Neural progenitor cell (in vitro differentiated cells): ENCODE data around the gene LRRC8E. TPM values are rescaled to one million over a fixed set of nuclear protein-coding genes. Genes with fewer than 3 reads are reported as not detected.

Source experiments
- DNase-seq: peaks from one replicate; pipeline ENCODE4 v3.0.0-alpha.2; 2016; ENCODE audit warnings: low spot score
- H2AFZ ChIP-seq: fragments of 200-600 bp; sonication (generic); replicated peaks from 2 replicates; pipeline ENCODE4 v1.6.1; 2016; ENCODE audit warnings: antibody characterized with exemption
- H3F3A ChIP-seq: fragments of 200-600 bp; sonication (generic); 2 replicates; pipeline ENCODE4 v1.6.1; 2016; ENCODE audit warnings: antibody characterized with exemption, low read depth
- H3K27ac ChIP-seq: fragments of 200-600 bp; sonication (generic); 2 replicates; pipeline ENCODE4 v1.5.1; 2016; ENCODE audit warnings: mild to moderate bottlenecking
- H3K27me3 ChIP-seq: fragments of 200-600 bp; sonication (generic); 2 replicates; pipeline ENCODE4 v1.6.1; 2016; ENCODE audit warnings: mild to moderate bottlenecking, moderate library complexity
- H3K36me3 ChIP-seq: fragments of 200-600 bp; sonication (generic); 2 replicates; pipeline ENCODE4 v1.5.1; 2016
- H3K4me1 ChIP-seq: fragments of 200-600 bp; sonication (generic); 2 replicates; pipeline ENCODE4 v1.6.1; 2016; ENCODE audit warnings: mixed run types
- H3K4me2 ChIP-seq: fragments of 200-600 bp; sonication (generic); 2 replicates; pipeline ENCODE4 v1.6.1; 2016
- H3K4me3 ChIP-seq: fragments of 200-600 bp; sonication (generic); 2 replicates; pipeline ENCODE4 v1.5.1; 2016
- H3K79me2 ChIP-seq: fragments of 200-600 bp; sonication (generic); 2 replicates; pipeline ENCODE4 v1.6.1; 2016; ENCODE audit warnings: low read depth
- H3K9ac ChIP-seq: fragments of 200-600 bp; sonication (generic); 2 replicates; pipeline ENCODE4 v1.6.1; 2016
- H3K9me3 ChIP-seq: fragments of 200-600 bp; sonication (generic); 2 replicates; pipeline ENCODE4 v1.5.1; 2016; ENCODE audit warnings: low read depth
- H4K20me1 ChIP-seq: fragments of 200-600 bp; sonication (generic); 2 replicates; pipeline ENCODE4 v1.6.1; 2016; ENCODE audit warnings: low read depth
- H3K27ac Mint-ChIP-seq: 3 replicates; pipeline ENCODE4 v1.8.0; 2021; ENCODE audit warnings: mixed read lengths
- H3K27me3 Mint-ChIP-seq: 2 replicates; pipeline ENCODE4 v1.8.0; 2022; ENCODE audit warnings: low read depth, mild to moderate bottlenecking, inconsistent platforms, moderate library complexity, mixed read lengths; ENCODE audit not compliant: insufficient read depth
- H3K36me3 Mint-ChIP-seq: 3 replicates; pipeline ENCODE4 v1.8.0; 2021; ENCODE audit warnings: mixed read lengths
- H3K4me1 Mint-ChIP-seq: 3 replicates; pipeline ENCODE4 v1.8.0; 2021; ENCODE audit warnings: mixed read lengths
- H3K4me3 Mint-ChIP-seq: 3 replicates; pipeline ENCODE4 v1.8.0; 2021; ENCODE audit warnings: mild to moderate bottlenecking, moderate library complexity, mixed read lengths
- H3K9me3 Mint-ChIP-seq: 3 replicates; pipeline ENCODE4 v1.8.0; 2020; ENCODE audit warnings: mixed read lengths
- EZH2 ChIP-seq: fragments of 200-600 bp; sonication (generic); IDR thresholded peaks from 2 replicates; pipeline ENCODE4 v1.6.1; 2017; ENCODE audit warnings: antibody characterized with exemption, mild to moderate bottlenecking, moderate library complexity
- EZH2phosphoT487 ChIP-seq: fragments of 200-600 bp; sonication (generic); IDR thresholded peaks from 2 replicates; pipeline ENCODE4 v1.6.1; 2017; ENCODE audit warnings: antibody characterized with exemption
- total RNA-seq: library from RNA; depleted of rRNA; stranded (reverse); fragments of >200 nt; gene quantifications from 2 replicates; pipeline ENCODE4 v1.2.3, GENCODE V29; 2015; ENCODE audit warnings: low replicate concordance
- TF ChIP-seq, protein P1 (sequence below): fragments of 200-600 bp; sonication (generic); IDR thresholded peaks from 2 replicates; pipeline ENCODE4 v1.5.1; 2017; ENCODE audit warnings: antibody characterized with exemption, mild to moderate bottlenecking

LRRC8E gene
- total RNA-seq, 1 donor from 2014 or later, result 1.2 TPM

DNA sequence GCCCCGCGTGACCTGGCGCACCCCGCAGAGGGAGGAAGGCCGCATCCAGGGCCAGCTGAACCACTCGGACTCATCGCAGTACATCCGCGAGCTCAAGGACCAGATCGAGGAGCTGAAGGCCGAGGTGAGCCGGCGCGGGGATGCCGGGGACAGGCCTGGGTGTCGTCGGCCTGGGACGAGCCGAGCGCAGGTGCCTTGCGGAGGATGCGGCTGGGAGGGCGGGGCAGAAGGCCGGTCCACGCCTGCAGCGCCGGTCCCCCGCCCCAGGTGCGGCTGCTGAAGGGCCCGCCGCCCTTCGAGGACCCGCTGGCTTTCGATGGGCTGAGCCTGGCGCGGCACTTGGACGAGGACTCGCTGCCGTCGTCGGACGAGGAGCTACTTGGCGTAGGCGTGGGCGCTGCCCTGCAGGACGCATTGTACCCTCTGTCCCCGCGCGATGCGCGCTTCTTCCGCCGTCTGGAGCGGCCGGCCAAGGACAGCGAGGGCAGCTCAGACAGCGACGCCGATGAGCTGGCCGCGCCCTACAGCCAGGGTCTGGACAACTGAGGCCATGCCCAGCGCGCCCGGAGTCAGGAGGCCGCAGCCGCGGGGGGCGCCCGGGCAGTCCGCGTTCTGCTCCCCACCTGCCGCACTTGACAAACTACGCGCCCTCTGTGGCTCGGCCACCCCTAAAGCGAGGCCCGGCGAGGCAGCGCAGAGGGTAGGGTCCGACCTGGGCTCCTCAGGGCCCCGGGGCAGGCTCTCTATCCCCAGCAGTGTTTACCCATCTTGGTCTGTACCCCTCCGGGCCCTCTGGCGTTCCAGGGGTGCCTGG is 24.9 kb upstream of the LRRC8E start:
- peaks cover 3% of the 10 kb centered on the region for H3K36me3 Mint-ChIP-seq
- Histone ChIP-seq H3F3A (peaks cover 32% of the 10 kb centered on the region), H3K79me2 (no peaks in the 10 kb centered on the region), H3K36me3 (no peaks in the 10 kb centered on the region), H3K9me3 (no peaks in the 10 kb centered on the region), H3K4me3 (peak overlapping the region; percentile 45), H2AFZ (no peak overlapping the region), H3K27ac (no peak overlapping the region), H3K27me3 (peaks cover 83% of the 10 kb centered on the region), H3K4me1 (peaks cover 18% of the 10 kb centered on the region), H4K20me1 (peaks cover 47% of the 10 kb centered on the region), H3K4me2 (peak overlapping the region; percentile 79), H3K9ac (no peak overlapping the region)
- peaks cover 10% of the 10 kb centered on the region for H3K4me1 Mint-ChIP-seq
- no peaks in the 10 kb centered on the region for H3K9me3 Mint-ChIP-seq
- TF ChIP-seq EZH2phosphoT487, result no peak
- TF ChIP-seq, protein P1, sequence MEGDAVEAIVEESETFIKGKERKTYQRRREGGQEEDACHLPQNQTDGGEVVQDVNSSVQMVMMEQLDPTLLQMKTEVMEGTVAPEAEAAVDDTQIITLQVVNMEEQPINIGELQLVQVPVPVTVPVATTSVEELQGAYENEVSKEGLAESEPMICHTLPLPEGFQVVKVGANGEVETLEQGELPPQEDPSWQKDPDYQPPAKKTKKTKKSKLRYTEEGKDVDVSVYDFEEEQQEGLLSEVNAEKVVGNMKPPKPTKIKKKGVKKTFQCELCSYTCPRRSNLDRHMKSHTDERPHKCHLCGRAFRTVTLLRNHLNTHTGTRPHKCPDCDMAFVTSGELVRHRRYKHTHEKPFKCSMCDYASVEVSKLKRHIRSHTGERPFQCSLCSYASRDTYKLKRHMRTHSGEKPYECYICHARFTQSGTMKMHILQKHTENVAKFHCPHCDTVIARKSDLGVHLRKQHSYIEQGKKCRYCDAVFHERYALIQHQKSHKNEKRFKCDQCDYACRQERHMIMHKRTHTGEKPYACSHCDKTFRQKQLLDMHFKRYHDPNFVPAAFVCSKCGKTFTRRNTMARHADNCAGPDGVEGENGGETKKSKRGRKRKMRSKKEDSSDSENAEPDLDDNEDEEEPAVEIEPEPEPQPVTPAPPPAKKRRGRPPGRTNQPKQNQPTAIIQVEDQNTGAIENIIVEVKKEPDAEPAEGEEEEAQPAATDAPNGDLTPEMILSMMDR, result no peak
- no peak for TF ChIP-seq EZH2
- DNase-seq, result peak; percentile 73
- H3K27ac Mint-ChIP-seq, result no peak overlapping the region
- H3K27me3 Mint-ChIP-seq, result peaks cover 32% of the 10 kb centered on the region
- H3K4me3 Mint-ChIP-seq, result peak overlapping the region; percentile 64

DNA sequence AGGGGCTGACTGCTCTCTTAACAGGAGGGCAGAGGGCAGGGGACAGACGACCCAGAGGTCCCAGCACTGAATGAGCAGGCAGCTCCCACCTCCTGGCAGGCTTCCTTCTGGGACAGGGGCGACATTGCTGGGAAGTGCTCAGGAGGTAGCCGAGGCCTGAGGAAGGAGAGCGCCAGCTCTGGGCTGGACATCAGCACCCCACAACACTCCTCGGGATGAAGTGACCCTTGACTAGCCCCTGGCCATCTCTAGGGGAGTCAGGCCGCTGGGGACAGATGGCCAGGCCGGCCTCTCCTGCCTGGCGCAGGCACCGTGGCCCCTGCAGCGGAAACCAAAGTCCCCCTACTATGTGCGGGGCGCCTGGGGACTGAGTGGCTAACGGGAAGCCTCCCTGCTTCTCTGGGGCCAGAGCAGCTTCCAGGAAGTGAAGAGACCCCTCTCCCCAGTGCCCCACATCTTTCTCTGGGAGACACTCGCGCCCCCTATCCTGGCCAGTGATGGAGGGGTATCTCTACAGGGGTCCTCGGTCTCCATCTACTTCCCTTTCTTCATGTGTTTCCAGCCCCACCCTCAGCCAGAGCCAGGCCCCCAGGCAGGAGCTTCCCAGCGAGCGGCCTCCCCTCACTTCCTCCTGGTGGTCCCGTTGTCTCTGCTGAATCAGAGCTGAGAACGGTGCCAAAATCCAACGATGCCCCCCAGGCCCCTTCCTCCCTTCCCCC is 24.2 kb upstream of the LRRC8E start:
- Histone ChIP-seq H3K4me3 (no peak overlapping the region), H2AFZ (no peak overlapping the region), H3K27ac (no peak overlapping the region), H3K4me1 (peaks cover 14% of the 10 kb centered on the region), H3K9me3 (no peaks in the 10 kb centered on the region), H3K27me3 (peaks cover 84% of the 10 kb centered on the region), H3K9ac (no peak overlapping the region), H3K79me2 (no peaks in the 10 kb centered on the region), H4K20me1 (peaks cover 54% of the 10 kb centered on the region), H3F3A (peaks cover 35% of the 10 kb centered on the region), H3K36me3 (no peaks in the 10 kb centered on the region), H3K4me2 (no peak overlapping the region)
- Mint-ChIP-seq H3K4me3 (peak overlapping the region; percentile 64), H3K9me3 (no peaks in the 10 kb centered on the region), H3K27ac (no peak overlapping the region), H3K27me3 (peaks cover 32% of the 10 kb centered on the region), H3K4me1 (peaks cover 14% of the 10 kb centered on the region), H3K36me3 (peaks cover 3% of the 10 kb centered on the region)
- DNase-seq, result no peak
- TF ChIP-seq EZH2 (no peak), EZH2phosphoT487 (no peak)
- TF ChIP-seq, protein P1, result no peak

DNA sequence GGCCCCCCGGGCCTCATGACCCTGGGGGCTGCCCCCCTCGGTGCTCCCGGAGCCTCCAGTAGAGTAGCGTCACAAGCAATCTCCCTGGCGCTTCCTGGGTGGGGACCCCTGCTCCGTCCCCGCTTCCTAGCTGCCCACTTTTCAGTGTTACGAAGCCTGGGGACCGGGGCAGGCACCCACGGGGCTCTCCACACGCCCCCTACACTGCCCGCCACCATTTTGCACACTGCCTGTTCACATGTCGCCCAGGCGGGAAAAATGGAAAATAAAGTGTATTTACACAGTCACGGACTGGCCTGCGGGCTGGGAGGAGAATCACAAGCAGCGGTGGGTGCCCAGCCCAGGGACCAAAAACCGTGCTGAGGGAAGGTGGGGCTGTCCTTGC is 23.6 kb upstream of the LRRC8E start:
- Mint-ChIP-seq H3K9me3 (no peaks in the 10 kb centered on the region), H3K36me3 (peaks cover 3% of the 10 kb centered on the region), H3K27ac (no peak overlapping the region), H3K4me1 (peaks cover 14% of the 10 kb centered on the region), H3K4me3 (no peak overlapping the region), H3K27me3 (peaks cover 30% of the 10 kb centered on the region)
- Histone ChIP-seq H3K36me3 (no peaks in the 10 kb centered on the region), H3K4me3 (no peak overlapping the region), H4K20me1 (peaks cover 59% of the 10 kb centered on the region), H3K9me3 (no peaks in the 10 kb centered on the region), H3K9ac (no peak overlapping the region), H3K79me2 (no peaks in the 10 kb centered on the region), H3K27me3 (peaks cover 78% of the 10 kb centered on the region), H3F3A (peaks cover 40% of the 10 kb centered on the region), H3K4me2 (no peak overlapping the region), H3K4me1 (peaks cover 14% of the 10 kb centered on the region), H2AFZ (no peak overlapping the region), H3K27ac (no peak overlapping the region)
- no peak for TF ChIP-seq EZH2
- no peak for TF ChIP-seq EZH2phosphoT487
- TF ChIP-seq, protein P1, result no peak
- DNase-seq, result no peak
